Hematopoietic multipotent progenitor cell treated with erythropoietin and hydrocortisone succinate and interleukin-3 and kit ligand, for 8 days (in vitro differentiated cells): ENCODE measurements around the gene ANKRD31.

Experiments used
- DNase-seq: peaks from one replicate; pipeline ENCODE4 v3.0.0-alpha.2; 2015

Gene ANKRD31

DNA sequence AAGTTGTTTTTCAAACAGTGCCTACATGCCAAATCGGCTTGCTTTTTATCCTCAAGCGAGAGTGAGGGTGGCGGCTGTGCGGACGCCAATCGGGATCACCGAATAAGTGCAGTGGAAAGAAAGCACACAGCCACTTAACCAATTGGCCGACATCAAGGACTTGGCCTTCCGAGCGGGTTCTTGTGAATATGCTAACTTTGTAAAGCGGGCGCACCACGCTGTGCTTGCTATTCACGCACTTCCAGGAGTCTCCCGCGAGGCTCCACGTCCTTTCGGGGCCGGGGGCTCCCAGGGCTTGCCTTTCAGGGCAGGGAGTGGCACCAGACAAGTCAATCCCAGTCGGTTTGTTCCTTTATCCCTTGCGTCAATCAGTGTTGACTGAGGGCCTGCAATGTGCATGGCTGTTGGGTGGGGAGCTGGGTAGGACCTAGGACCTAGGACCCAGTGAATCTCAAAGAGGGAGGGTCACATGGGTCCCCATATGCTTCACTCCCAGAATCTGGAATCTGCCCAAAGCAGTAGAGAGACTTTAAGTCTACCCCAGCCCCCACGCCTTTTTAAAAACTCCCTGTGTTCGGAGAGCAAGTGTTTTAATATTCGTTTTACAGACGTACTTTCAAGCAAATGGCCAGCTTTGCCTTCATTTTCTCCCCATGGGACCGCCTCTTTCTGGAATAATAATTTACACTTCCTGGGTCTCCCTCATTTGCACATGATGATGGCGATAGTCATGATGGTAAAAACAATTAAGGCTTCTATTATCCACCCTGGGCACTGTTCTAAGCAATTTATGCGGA is 182.3 kb downstream of the ANKRD31 start:
- no peak for DNase-seq

DNA sequence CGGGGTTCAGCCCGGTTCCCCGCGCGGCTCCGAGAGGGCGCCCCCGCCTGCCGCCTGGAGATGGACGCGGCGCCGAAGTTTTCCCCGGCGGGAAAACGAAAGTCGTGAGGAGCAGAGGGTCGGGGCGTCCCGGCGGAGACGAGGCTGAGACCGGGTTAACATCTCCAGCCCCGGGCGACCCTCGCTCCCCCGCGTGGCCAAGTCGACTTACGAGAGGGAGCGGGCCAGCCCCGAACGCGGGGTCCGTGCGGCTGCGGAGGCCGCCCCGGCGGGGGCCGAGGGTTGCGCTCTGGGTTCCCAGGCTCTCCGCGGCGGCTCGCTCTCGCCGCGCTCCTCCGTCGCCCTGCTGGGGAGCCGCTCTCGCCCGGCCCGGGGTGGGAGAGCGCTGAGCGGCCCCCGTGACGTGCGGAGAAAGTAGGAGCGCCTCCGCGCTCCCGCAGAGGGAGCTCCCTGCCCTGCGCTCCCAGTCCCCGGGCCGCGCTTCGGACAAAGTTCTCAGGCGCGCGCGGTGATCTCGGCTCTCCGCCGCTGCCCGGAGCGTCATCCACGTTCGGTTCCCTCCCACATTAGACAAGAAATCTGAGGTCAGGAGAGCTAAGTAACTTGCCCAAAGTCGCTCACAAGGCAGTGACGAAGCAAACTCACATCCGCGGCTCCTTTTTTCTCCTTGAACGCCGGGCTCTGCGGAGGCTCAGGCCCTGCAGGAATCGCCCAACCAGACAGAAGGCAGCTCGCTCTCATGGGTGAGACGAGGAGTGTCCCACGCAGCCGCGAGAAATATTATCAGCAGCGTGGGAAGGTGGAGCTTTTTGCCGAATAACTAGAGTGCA is 183.2 kb downstream of the ANKRD31 start:
- DNase-seq, result peak; percentile 53

DNA sequence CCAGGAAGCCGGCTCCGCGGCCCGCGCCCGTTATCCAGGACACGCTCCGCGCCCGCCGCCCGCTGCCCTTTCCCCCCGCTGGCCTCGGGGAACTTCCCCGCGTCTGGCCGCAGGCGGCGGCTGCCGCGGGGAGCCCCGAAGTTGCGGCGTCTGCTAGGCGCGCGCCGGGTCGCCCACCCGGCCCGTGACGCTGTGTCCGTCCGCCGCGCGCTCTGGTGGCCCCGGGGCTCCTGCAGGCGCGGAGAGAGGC is 183.7 kb downstream of the ANKRD31 start:
- no peak for DNase-seq

DNA sequence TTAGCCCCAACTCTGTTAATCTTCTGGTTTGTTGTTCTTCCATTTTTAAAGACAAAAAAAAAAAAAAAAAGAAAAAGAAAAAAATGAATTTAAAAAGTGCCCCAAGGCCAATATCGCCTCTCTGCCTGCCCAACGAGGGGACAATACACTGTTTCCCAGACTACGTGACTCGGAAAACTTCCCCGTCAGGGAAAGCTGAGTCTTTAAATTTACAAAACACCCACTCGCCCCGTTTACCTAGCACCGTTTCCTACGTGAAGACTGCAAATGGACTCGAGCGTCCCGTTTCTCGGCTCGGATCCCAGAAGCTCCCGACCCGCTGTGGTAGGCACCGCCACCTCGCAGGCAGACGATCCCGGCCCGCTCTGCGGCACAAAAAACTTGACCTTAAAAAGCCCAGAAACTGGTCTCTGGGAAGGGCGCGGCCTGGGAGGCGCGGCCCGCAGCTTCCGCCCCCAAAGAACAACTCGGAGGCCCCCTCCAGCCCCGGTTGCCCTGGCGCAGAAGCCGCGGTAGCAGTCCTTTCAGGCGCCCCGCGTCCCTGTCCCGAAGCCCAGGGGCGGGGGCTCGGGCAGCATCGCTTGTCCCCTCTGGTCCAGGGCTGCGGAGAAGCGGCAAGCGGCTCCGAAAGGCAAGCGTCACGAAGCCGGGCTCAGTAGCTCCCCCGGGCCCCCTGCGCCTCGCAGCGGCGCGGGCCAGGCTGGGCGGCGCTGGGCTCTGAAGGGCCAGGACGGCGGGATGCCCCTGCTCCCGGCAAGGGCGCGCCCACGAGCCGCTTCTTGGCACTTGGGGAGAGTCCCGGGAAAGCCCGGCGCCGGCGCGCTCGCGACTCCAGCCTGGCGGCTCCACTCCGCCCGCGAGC is 184.3 kb downstream of the ANKRD31 start, which contains the start of gene GCNT4:
TSS of gene GCNT4 (minus strand) at position 367 of the 862 bp plus-strand sequence. CDS start 22,521 bp downstream, outside the sequence.
- DNase-seq, result peak; percentile 22

DNA sequence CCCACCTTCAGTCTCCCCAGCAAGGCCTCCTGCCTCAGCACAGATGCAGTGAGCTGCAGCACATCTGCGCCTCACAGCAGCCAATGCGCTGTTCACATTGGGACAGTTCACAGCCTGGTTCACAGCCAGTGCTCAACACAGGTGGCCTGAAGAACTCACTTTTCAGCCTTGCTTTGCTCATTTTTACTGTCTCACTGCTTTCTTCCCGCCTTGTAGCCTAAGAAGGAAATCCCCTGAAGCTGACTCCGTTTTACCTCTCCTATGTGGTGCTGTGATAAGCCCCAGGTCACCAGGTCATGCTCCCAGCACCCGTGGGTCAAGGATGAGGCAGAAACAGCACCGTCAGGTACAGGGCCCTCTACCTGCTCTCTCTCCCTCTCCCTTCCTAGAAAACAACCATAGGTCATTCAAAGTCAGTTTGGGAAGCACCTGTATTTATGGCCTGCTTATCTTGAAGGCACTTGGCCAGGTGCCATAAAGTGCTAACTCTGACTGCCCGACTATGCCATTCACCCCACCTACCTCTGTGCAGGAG is 185.4 kb downstream of the ANKRD31 start:
- DNase-seq, result peak; percentile 23

DNA sequence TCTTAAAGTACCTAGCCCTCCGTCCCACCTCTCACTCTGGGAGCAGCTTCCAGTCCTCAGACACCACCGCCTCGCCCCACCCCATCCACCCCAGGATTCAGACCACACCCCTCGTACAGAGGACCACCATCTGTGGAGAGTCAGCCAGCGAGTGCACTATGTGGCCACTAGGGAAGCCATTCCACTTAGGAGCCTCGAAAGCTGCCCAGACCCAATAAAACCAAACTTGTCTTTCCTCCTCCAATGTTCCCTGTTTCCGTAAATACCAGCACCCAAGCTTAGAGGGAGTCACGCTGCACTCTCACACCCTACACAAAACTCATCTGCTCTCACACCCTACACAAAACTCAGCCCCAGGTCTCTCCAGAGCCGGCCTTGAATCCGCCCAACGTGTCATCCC is 186.3 kb downstream of the ANKRD31 start:
- peak; percentile 51 for DNase-seq

DNA sequence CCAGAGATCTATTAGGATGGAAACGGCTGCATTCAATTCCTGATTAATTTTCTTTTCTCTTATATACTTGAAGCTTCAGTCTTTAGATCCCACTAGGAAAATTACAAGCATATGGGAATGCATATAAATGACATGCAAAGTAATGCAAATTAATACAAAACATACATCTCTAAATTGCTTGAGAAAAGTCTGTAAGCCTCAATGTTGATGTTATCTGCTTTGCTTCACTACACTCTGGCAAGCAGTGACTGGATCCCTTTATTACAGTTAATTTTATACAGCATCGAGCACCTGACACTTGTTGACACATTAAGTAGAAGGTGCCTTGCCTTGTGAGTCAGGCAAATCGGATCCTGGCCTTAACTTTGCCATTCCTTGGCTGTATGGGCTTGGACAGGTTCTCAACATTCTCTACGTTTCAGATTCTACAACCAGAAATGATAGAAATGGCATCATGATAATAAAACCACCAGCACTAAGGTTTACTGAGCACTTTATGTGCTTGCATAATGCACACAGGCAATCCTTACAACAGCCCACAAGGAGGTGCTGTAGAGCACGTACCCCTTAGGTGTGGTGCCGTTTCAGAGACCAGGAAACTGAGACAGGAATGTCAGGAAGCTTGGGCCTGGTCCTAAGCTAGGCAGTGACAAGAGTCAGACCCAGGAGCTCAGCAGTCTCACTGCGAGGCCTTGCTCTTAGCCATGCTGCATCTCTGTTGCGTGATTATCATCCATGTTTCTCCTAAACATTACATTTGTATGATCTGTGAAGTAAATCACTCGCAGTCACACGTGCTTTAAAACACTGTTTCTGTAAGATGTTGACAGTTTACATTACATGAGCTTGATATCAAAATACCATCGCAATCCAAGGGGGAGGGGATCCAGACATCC is 187.0 kb downstream of the ANKRD31 start:
- peak; percentile 76 for DNase-seq

DNA sequence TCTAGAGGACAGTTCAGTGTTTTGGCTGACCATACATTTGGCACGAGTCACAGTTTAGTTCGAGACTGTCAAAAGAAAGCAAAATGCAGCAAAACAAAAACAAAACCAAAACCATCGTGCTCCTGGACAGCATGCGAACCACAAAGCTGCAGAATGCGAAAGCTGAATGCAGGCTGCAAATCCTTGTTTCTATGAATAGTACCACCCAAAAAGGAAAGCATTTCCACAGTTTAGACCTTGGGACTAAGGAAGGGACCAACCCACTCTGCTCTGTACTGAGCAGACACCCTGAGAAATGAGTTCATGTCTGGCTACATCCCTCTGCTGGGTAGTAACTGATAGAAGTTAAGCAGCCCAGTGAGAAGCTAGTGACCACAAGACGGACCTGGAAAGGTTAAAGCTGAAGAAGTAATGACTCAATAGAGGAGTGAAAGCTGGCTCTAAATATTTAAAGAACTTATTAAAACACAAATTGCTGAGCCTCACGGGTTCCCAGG is 188.2 kb downstream of the ANKRD31 start:
- no peak for DNase-seq

DNA sequence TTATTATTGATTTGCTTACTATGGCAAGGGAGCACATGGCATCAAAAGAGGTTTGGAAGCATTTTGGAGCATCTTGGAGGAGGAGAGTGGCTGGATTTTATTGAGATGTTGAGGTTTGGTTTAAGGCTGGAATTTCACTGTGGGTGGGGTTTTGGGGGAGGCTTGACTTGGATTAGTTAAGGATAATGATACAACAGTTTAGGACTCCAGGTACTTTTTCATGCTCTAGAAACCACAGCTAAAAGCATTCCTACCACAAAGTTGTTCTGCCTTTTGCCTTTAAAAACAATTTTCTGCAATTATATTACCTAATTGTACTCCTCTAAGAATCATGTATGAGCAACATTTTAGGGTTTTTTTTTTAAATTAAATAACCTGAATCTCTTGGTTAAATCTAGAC is 189.3 kb downstream of the ANKRD31 start:
- DNase-seq, result no peak

DNA sequence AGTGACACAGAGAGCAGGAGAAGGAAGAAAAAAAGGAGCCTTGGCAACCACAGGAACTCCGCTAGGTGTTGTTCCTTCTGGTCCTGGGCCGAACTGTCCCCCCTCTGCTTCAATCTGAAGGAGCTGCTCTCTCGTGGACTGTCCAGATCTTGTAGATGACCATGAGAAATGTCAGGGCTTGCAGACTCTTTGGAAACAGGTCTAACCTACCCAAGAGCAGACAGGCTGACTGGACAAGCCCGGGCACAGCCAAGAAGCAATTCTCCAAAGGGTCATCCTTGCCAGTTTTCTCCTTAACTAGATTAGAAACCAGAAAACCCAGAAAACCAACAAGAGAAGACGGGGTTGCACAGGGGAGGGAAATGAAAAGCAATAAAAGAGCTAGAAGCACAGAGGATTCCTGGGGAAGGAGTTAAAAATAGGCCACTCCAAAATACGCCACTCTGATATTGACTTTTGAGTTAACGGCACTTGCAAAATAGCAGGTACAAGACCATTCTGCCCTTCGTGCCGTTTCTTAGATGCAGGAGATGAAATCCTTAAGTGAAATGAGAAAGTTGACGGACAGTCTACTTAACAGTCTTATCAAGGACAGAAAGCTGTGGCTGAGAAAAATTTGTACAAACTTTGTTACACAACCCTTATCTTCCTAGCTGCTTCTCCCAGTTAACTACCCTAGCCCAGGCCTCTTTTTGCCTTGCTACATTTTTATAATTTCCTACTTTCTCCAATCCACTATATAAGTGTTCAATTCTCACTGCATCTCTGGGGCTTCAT is 190.1 kb downstream of the ANKRD31 start:
- DNase-seq, result peak; percentile 57

DNA sequence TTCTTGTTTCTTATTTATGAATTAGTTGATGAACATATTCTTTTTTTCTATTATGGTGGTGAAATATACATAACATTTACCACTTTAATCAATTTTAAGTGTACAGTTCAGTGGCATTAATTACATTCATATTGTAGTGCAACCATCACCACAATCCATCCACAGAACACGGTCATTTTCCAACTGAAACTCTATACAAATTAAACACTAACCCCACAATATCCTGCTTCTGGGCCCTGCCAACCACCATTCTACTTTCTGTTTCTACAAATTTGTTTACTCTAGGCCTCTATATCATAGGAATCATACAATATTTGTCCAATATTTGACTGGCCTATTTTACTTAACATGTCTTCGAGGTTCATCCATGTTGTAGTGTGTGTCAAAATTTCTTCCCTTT is 191.6 kb downstream of the ANKRD31 start:
- no peak for DNase-seq

DNA sequence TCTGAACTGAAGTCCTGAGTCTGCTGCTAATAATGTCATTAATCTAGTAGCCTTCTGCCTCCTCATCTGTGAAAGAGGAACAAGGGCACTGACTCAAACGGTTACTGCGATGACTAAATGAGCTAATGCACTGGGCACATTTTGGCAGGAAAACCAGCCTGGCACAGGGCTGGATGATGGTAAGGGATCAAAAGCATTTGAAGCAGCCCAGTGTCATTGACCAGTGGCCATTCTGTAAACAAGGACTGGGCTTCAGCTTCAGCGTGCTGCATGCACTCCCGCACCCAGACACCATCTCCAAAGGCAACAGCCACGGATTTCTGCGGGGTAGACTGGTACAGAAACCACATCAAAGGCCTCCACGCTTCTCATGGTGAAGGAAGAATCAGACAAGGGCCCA is 192.3 kb downstream of the ANKRD31 start:
- DNase-seq, result no peak

DNA sequence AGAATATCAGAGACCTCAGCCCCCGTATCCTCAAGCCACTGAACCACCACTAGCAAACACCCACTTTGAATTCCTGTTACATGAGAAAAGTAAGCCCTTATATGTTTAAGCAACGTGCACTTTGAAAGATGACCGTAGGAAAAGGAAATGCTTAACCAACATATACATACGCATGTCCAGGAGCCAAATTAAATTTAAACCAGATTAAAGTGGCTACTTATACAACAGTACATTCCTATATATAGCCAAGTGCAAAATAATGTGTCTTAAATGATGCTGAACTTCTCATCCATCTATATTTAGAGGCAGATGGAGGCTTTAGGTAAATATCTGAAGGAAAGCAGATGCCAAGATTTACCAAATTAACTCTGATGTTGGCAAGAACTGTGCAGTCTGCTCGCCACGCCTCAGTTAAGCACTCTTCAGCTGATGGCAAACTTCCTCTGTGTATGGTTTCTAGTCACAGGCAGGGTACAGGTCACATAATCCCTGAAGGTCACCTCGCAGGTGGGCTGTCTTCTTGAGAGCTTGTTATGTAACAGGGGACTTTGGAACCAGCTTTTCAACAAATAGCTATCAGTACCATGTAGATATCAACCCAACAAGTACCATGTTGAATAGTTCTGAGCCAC is 192.9 kb downstream of the ANKRD31 start:
- DNase-seq, result no peak

DNA sequence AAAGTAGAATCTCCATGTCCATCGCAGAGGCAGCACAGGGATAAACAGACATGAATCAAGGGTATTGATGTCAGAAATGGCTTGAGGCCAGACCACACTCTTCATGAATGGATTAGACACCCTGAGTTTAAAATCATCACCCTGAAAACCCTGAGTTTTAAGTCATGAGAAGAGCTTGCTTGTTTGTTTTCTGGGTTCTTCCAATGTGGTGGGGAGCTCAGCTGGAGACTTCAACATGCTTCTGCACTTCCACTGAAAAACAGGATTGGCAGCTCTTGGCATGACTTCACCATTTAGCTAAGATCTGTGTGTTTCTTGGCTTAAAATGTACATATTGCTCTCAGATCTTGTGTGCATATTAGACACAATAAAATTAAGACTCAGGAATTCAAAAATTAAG is 194.2 kb downstream of the ANKRD31 start:
- no peak for DNase-seq

DNA sequence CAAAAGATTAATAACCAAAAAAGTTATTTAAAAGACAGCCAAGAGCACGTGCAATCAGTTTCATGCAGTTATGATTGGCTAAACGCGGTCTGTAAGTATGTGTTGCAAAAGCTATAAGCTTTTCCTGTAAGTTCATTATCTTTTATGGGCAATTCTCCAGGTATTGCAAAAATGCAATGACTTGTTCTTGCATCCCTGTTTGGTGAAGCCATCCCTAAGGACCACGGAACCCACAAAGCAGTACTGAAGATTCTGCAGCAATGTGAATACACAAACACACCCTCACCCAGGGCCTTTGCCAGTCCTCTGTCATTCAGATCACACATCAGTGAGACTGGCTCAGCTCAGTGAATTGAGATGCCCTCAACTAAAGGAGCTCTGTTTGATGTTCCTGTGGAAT is 195.7 kb downstream of the ANKRD31 start:
- no peak for DNase-seq

DNA sequence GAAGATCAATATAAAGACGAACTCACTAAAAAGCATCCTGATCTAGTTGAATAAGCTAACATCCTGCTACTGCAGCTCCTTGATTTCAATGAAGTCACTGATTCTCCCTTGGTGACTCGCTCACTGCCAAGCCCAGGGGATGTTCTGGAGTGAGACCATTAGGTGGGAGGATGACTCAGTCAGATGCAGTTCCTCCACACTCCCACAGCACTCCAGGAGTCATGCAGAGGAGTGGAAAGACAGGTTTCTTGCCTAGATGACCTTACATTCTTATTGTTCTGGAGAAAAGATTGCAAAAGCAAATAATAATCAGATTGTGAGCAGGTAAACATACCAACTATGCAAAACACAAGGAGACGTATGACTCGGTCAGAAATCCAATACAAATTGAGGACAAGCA is 199.6 kb downstream of the ANKRD31 start:
- no peak for DNase-seq

DNA sequence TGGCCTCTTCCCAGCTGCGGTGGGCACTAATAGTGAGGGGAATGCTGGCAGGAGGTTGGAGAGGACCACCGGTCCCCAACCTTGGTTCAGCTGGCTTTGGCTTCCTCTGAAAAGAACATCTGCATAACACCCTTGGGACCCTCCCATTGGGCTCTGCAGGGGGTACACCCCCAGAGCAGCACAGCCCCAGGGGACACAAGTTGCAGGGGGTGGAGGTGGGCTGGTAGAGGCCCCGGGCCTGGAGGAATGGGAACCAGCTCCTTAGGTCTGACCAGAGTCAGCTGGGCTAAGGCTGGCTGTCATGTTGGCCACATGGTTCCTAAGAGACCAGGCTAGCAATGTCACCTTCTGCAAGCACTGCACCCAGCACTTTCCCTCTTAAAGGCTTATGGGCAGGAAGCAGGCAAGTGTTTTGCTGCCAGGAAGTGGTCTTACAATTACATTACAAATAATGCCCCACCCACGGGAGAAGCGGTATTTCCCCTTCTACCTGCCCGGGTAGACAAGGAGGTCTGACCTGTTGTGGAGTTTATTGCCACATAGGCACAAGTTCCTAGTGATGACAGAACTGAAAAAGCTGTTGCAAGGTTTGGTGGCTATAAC is 202.4 kb downstream of the ANKRD31 start:
- DNase-seq, result no peak

DNA sequence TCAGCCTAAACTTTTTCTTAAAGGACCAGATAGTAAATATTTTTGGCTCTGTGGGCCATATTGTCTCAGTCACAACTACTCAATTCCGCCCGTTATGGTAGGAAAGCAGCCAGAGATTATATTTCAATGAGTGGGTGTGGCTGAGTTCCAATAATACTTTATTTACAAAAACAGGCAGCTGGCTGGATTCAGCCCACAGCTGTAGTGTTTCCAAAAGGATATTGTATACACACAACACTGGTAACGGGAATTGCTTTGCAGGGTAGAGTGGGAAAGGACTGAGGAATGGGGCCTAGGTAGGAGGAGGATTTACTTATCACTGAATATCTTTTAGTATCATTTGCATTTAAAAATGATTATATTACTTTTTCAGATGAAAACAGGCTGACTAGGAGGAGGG is 205.3 kb downstream of the ANKRD31 start:
- no peak for DNase-seq

DNA sequence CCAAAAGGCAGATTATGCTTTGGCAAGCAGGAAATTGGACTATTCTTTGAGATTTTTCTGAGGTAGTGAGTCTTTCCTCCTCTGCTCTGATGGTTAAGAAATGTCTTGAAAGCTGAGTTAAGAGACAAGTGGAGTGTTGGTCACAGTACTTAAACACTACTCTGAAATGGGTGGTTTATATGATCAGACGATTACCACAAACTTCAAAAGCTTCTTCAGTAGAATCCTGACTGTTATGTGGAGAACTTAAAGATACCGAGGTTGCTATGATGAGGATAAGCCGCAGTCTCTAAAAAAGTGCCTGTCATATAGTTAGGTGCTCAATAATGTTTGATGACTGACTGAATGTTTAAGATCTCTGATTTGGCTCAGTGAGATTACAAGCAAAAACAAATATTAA is 208.6 kb downstream of the ANKRD31 start:
- DNase-seq, result no peak
